NCI-H2107 treated with DMSO at 0.1 percent for 48 hours (cell line): ENCODE results near the gene CPT1A.

Experiments used
- DNase-seq: peaks from one replicate; lab custom pipeline; 2025; ENCODE audit not compliant: unreplicated experiment; lab: John Stamatoyannopoulos, UW

CPT1A gene

DNA sequence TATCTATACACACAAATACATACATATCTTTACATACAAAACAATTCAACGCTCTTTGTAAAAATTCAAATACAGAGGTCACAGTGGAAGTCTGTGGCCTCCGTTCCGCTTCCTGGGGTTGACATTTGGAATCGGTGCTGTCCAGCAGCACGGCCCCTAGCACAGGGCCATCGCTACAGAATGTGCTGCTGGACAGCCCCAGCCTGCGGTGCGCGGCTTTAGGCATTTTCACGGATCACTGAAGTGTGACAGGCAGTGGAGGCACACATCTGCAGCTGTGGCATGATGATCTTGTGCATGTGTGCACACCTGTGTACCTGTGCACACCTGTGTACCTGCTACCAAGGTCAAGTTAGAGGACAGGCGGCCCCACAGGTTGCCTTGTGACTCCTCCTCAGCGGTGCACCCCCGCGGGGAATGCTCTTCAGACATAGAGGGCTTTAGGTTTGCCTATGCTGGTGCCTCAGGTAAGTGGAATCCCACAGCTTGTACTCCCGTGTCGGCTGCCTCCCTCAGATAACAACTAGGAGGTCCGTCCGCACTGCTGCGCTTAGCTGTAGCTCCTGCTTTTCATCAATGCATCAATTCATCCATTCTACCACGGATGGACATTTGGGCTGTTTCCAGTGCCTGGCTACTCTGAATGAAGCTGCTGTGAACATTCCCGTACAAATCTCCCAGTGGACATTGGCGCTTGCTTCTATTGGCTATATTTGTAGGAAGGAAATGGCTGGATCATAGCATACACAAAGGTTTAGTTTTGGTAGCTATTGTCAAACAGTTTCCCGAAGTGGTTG, 127.5 kb downstream of the CPT1A start:
- DNase-seq, result no peak

- DNase-seq, result no peak
These were observed 130.6 kb downstream of the CPT1A start for GRCh38 chr11:68711114-68711513.

GRCh38 chr11:68710409-68710808, 131.3 kb downstream of the CPT1A start:
- DNase-seq, result no peak

GRCh38 chr11:68709062-68709461, 132.7 kb downstream of the CPT1A start:
- DNase-seq, result no peak

GRCh38 chr11:68707527-68707926, 134.2 kb downstream of the CPT1A start:
- DNase-seq, result no peak

GRCh38 chr11:68704887-68705286, 136.8 kb downstream of the CPT1A start:
- no peak for DNase-seq
